NCI-H1436 treated with DMSO at 0.1 percent for 48 hours (cell line): ENCODE measurements around the gene JUN.

Experiments used
- DNase-seq: peaks from one replicate; lab custom pipeline; 2025; lab: John Stamatoyannopoulos, UW

The JUN gene

GRCh38 chr1:58762806-58763205 is 21.0 kb downstream of the JUN start:
- DNase-seq = no peak

GRCh38 chr1:58755468-58755872 is 28.4 kb downstream of the JUN start:
- DNase-seq = no peak

- DNase-seq = no peak
Observed at GRCh38 chr1:58754683-58755467, 29.0 kb downstream of the JUN start.

GRCh38 chr1:58754073-58754613 is 29.7 kb downstream of the JUN start:
- no peak for DNase-seq

- DNase-seq = no peak
Observed at GRCh38 chr1:58753431-58753866, 30.4 kb downstream of the JUN start.

GRCh38 chr1:58749646-58750045 is 34.2 kb downstream of the JUN start:
- DNase-seq = no peak

- DNase-seq = no peak
Observed at GRCh38 chr1:58748666-58749065, 35.2 kb downstream of the JUN start.

GRCh38 chr1:58746757-58747156 is 37.1 kb downstream of the JUN start:
- DNase-seq = no peak

- DNase-seq = no peak
Observed at GRCh38 chr1:58746182-58746581, 37.7 kb downstream of the JUN start.

- no peak for DNase-seq
Observed at GRCh38 chr1:58745666-58746065, 38.2 kb downstream of the JUN start.

- DNase-seq = no peak
Observed at GRCh38 chr1:58745117-58745516, 38.7 kb downstream of the JUN start.

- no peak for DNase-seq
Observed at GRCh38 chr1:58741678-58742553, 41.9 kb downstream of the JUN start.

- DNase-seq = peak; percentile 9
Observed at GRCh38 chr1:58739856-58740466, 43.9 kb downstream of the JUN start.

- DNase-seq = no peak
Observed at GRCh38 chr1:58738876-58739275, 45.0 kb downstream of the JUN start.

- no peak for DNase-seq
Observed at GRCh38 chr1:58735586-58735985, 48.3 kb downstream of the JUN start.

GRCh38 chr1:58734630-58735029 is 49.2 kb downstream of the JUN start:
- no peak for DNase-seq

GRCh38 chr1:58732087-58732775 is 51.6 kb downstream of the JUN start:
- DNase-seq = no peak
